Peyer's patch (tissue), 4 donors: ENCODE data around the gene EVPLL. TPM values are rescaled to one million over a fixed set of nuclear protein-coding genes. Genes with fewer than 3 reads are reported as not detected.
A peak's percentile ranks its signal among the peaks of the same experiment; 100 is the strongest.
"Not testable (repeated sequence)": the region's sequence is repeated elsewhere in the genome, so short reads cannot be mapped to it uniquely, and the experiment has no call there.

ENCODE experiments used
- DNase-seq, 3 donors: peaks; one replicate each; pipeline ENCODE4 v3.0.0-alpha.2; 2017 to 2019
- H3K27ac ChIP-seq, 4 donors: fragments of 200-600 bp; sonication (generic); one replicate each; pipeline ENCODE4 v1.5.1; 2016 to 2019
- H3K27me3 ChIP-seq, 2 donors: fragments of 200-600 bp; sonication (generic); one replicate each; pipeline ENCODE4 v1.5.1; 2019
- H3K36me3 ChIP-seq, 3 donors: fragments of 200-600 bp; sonication (generic); one replicate each; pipeline ENCODE4 v1.5.1; 2016 to 2019
- H3K4me1 ChIP-seq, 4 donors: fragments of 200-600 bp; sonication (generic); one replicate each; pipeline ENCODE4 v1.5.1; 2016 to 2019
- H3K4me3 ChIP-seq, 4 donors: fragments of 200-600 bp; sonication (generic); 1 replicate in 3 of 4; 2 replicates in 1 of 4; pipeline ENCODE4 v1.5.1; 2016 to 2019; ENCODE audit warnings: mild to moderate bottlenecking in 1 of 4
- H3K9me3 ChIP-seq, 4 donors: fragments of 200-600 bp; sonication (generic); one replicate each; pipeline ENCODE4 v1.5.1; 2016 to 2019; ENCODE audit warnings: mild to moderate bottlenecking in 1 of 4
- POLR2A ChIP-seq, 2 donors: fragments of 450-650 bp; IDR thresholded peaks; one replicate each; pipeline ENCODE4 v1.5.1; 2017; ENCODE audit warnings: antibody characterized with exemption in 2 of 2, mild to moderate bottlenecking in 2 of 2, moderate library complexity in 2 of 2
- total RNA-seq, 4 donors: library from RNA; depleted of rRNA; stranded (reverse); fragments of >200 nt; gene quantifications; one replicate each; pipeline ENCODE4 v1.1.0, GENCODE V29; 2016
- TF ChIP-seq, protein P1 (sequence below), 6 experiments: fragments of 450-650 bp in 4 of 6; fragments of 200-600 bp in 2 of 6; sonication (generic) in 1 of 6; IDR thresholded peaks; one replicate each; pipeline ENCODE4 v1.5.1; 2017 to 2019; ENCODE audit warnings: antibody characterized with exemption in 6 of 6, mild to moderate bottlenecking in 3 of 6, moderate library complexity in 1 of 6

EVPLL gene
- under 1 TPM in 1 of 4 donors, not detected in 3; 0.67 TPM for total RNA-seq

DNA sequence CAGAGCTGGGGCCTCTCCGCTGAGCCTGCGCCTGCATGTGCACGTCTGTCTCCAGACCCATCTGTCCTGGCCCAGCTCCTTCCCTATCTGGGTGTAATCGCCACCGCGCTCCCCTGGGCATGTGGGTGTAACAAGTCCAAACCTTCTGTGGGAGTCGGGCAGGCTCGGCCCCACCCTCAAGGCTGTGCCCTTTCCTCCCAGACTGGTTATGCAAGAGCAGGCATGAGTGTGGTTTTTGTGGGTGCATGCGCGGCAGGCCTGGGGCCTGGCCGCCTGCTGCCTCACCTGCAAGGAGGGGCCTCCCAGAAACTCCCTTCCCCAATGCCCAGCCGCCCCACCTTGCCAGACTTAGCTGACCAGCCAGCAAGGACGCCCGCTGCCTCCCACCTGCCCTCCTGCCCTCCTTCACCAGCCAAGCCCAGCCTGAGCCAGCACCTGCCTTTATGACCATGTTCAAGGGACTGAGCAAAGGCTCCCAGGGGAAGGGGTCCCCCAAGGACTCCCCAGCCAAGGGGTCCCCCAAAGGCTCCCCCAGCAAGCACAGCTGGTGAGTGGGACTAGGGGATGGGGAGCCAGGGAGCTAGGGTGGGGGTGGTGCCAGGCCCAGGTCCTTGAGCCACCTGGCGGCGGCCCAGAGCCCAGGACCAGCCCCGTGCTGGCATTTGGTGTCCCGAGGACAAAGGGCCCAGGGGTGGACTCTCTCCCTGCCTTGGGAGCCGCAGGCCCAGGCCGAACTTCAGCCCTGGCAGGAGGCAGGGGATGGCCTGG, at the start of gene EVPLL:
EVPLL (plus strand) TSS at position 342 of the 768 bp plus-strand sequence. CDS start 3,160 bp downstream, outside the sequence.
- DNase-seq: peak; percentile 17 to 83 (median 74)
- Histone ChIP-seq H3K4me3 (no peak within 1 kb of the TSS), H3K36me3 (no peaks in the 10 kb centered on the region), H3K27me3 (peaks cover 0 to 4% of the 10 kb centered on the region in 2 donors), H3K27ac (peak within 1 kb of the TSS in 2 of 4 donors; percentile 26 to 77), H3K4me1 (peaks cover 0 to 14% (median 2%) of the 10 kb centered on the region in 4 donors), H3K9me3 (no peaks in the 10 kb centered on the region)
- TF ChIP-seq POLR2A (IDR thresholded peaks at IDR 0.05): no peak
- TF ChIP-seq, protein P1, sequence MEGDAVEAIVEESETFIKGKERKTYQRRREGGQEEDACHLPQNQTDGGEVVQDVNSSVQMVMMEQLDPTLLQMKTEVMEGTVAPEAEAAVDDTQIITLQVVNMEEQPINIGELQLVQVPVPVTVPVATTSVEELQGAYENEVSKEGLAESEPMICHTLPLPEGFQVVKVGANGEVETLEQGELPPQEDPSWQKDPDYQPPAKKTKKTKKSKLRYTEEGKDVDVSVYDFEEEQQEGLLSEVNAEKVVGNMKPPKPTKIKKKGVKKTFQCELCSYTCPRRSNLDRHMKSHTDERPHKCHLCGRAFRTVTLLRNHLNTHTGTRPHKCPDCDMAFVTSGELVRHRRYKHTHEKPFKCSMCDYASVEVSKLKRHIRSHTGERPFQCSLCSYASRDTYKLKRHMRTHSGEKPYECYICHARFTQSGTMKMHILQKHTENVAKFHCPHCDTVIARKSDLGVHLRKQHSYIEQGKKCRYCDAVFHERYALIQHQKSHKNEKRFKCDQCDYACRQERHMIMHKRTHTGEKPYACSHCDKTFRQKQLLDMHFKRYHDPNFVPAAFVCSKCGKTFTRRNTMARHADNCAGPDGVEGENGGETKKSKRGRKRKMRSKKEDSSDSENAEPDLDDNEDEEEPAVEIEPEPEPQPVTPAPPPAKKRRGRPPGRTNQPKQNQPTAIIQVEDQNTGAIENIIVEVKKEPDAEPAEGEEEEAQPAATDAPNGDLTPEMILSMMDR (IDR thresholded peaks at IDR 0.05): no peak

DNA sequence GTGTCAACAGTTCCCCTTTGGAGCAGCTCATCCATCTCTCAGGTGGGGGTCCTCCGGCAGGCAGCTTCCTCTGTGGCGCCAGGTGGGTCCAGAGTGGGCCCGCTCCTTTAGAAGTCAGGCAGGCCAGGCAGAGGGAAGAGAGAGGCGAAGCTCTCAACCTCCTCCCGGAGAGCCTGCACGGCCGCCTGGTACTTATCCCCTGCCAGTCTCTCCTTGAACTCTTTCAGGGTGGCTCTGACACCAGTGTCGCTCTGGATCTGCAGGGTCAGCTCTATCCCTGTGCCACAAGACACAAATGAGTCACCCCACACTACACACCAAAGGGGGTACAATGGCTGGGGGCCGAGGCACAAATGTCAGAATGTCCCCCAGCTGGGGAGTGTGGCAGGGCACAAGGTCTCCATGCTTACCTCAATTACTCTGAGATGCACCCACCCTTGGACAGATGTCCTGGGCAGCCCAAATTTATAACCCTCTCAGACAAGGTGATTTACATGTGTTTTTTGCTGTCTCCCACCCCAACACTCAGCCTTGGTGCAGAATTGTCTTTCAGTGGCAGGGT, 48.9 kb upstream of the EVPLL start:
- H3K36me3 ChIP-seq: peaks cover 0 to 97% (median 0%) of the 10 kb centered on the region in 3 donors
- TF ChIP-seq, protein P1 (IDR thresholded peaks at IDR 0.05): no peak
- TF ChIP-seq POLR2A (IDR thresholded peaks at IDR 0.05): no peak

GRCh38 chr17:18331879-18332278, 45.7 kb upstream of the EVPLL start:
- peak in 2 of 3 donors; percentile 31 to 63 for DNase-seq
- Histone ChIP-seq H3K4me3 (no peak overlapping the region), H3K27ac (no peak overlapping the region), H3K9me3 (no peaks in the 10 kb centered on the region), H3K27me3 (no peaks in the 10 kb centered on the region), H3K36me3 (peaks cover 0 to 97% (median 0%) of the 10 kb centered on the region in 3 donors), H3K4me1 (no peaks in the 10 kb centered on the region)
- no peak for TF ChIP-seq POLR2A (IDR thresholded peaks at IDR 0.05)
- TF ChIP-seq, protein P1 (IDR thresholded peaks at IDR 0.05): no peak

More for the DNA sequence above, 48.9 kb upstream of the EVPLL start:
- DNase-seq: no peak
- Histone ChIP-seq H3K4me3 (no peak overlapping the region), H3K4me1 (no peaks in the 10 kb centered on the region), H3K9me3 (no peaks in the 10 kb centered on the region), H3K27ac (no peak overlapping the region), H3K27me3 (no peaks in the 10 kb centered on the region)

- H3K36me3 ChIP-seq: peaks cover 0 to 92% (median 0%) of the 10 kb centered on the region in 3 donors
- no peaks in the 10 kb centered on the region for H3K4me1 ChIP-seq
- H3K27ac ChIP-seq: no peak overlapping the region
- no peak for DNase-seq
- no peak for TF ChIP-seq POLR2A (IDR thresholded peaks at IDR 0.05)
- TF ChIP-seq, protein P1 (IDR thresholded peaks at IDR 0.05): no peak
- H3K9me3 ChIP-seq: no peaks in the 10 kb centered on the region
- no peak overlapping the region for H3K4me3 ChIP-seq
- no peaks in the 10 kb centered on the region for H3K27me3 ChIP-seq
Observed at GRCh38 chr17:18332909-18333489, 44.6 kb upstream of the EVPLL start.

- H3K27me3 ChIP-seq, H3K4me1 ChIP-seq, DNase-seq, H3K4me3 ChIP-seq, H3K27ac ChIP-seq, H3K9me3 ChIP-seq: not testable (repeated sequence)
- peaks cover 0 to 78% (median 0%) of the 10 kb centered on the region in 3 donors for H3K36me3 ChIP-seq
Observed at GRCh38 chr17:18338158-18338557, 39.4 kb upstream of the EVPLL start.

- H3K9me3 ChIP-seq: no peaks in the 10 kb centered on the region
- no peaks in the 10 kb centered on the region for H3K4me1 ChIP-seq
- no peak overlapping the region for H3K27ac ChIP-seq
- no peak overlapping the region for H3K4me3 ChIP-seq
- H3K36me3 ChIP-seq: peaks cover 0 to 70% (median 0%) of the 10 kb centered on the region in 3 donors
- TF ChIP-seq, protein P1 (IDR thresholded peaks at IDR 0.05): no peak
- TF ChIP-seq POLR2A (IDR thresholded peaks at IDR 0.05): no peak
- no peaks in the 10 kb centered on the region for H3K27me3 ChIP-seq
- DNase-seq: no peak
Observed at GRCh38 chr17:18339933-18340332, 37.6 kb upstream of the EVPLL start.
